GM12865 (cell line): ENCODE measurements around the gene GADD45GIP1.

ENCODE experiments used
- DNase-seq: peaks from one replicate; pipeline ENCODE4 v3.0.0; 2010; ENCODE audit warnings: low read depth
- H3K4me3 ChIP-seq: 2 replicates; pipeline ENCODE4 v1.5.1; 2011; ENCODE audit warnings: mild to moderate bottlenecking, low read depth, low read length, control low read depth
- TF ChIP-seq, protein P1 (sequence below): IDR thresholded peaks from 2 replicates; pipeline ENCODE4 v1.5.1; 2011; ENCODE audit warnings: low read length, control low read depth, low read depth, inconsistent platforms; ENCODE audit not compliant: insufficient read depth; ENCODE audit errors: missing control alignments

The GADD45GIP1 gene

DNA sequence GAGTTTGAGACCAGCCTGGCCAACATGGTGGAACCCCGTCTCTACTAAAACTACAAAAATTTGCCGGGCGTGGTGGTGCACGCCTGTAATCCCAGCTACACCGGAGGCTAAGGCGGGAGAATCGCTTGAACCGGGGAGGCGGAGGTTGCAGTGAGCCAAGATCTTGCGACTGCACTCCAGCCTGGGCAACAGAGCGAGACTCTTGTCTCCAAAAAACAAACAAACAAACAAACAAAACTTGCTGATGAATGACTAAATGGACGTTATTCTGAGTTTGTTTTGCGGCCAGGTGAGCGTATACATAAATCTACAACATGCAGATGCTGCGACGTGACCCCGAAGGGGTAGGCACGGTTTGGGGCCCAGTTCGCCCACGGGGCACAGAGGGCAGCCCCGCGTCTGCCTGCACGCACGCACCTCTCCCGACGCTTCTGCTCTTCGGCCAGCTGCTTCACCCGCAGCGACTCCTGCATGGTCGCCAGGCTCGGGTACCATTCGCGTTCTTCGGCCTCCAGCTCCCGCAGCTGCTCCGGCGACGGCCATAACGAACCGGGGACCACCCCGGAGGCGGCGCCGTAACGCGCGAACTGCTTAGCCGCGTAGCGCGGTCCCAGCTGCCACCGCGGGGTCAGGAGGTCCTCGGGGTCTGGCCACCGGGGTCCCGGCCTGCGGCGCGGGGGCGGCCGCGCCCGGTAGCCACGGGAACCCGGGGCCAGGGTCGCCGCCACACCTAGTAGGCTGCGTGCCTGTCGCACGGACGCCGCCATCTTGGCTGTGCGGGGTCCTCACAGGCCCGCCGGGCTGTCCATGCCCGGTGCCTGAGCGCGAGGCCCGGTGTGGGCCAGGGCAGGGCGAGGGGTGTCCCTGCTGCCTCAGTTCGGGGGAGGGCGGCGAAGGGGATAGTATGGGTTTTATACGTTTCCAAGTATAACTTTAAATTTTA, at the start of gene GADD45GIP1:
GADD45GIP1 (minus strand) TSS at position 778 of the 943 bp plus-strand sequence; CDS start at position 767, 11 bp downstream.
- DNase-seq, result peak; percentile 92
- H3K4me3 ChIP-seq, result peak within 1 kb of the TSS; percentile 82
- TF ChIP-seq, protein P1, sequence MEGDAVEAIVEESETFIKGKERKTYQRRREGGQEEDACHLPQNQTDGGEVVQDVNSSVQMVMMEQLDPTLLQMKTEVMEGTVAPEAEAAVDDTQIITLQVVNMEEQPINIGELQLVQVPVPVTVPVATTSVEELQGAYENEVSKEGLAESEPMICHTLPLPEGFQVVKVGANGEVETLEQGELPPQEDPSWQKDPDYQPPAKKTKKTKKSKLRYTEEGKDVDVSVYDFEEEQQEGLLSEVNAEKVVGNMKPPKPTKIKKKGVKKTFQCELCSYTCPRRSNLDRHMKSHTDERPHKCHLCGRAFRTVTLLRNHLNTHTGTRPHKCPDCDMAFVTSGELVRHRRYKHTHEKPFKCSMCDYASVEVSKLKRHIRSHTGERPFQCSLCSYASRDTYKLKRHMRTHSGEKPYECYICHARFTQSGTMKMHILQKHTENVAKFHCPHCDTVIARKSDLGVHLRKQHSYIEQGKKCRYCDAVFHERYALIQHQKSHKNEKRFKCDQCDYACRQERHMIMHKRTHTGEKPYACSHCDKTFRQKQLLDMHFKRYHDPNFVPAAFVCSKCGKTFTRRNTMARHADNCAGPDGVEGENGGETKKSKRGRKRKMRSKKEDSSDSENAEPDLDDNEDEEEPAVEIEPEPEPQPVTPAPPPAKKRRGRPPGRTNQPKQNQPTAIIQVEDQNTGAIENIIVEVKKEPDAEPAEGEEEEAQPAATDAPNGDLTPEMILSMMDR, result no peak

DNA sequence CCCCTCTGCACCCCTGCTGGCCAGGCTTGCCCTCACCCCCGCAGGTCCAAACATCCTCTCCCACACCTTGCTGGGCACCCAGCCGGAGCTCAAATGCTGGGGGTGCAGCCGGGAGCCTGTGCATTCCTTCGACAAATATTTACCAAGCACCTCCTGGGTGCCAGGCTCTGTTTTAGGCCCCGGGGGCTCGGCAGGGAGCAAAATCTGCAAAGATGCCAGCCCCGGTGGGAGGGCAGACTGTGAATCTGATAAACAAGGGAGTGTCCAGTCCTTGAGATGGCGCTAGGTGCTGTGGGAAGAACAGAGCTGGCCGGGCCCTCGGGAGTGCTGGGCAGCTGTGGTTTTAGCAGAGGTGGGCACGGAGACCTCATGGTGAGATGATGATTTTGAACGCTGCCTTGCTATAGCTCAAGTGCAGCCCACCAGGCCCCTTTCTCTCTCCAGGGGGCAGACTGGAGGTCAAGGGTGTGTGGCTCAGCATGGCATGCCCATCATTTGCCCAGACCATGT, 48.9 kb upstream of the GADD45GIP1 start:
- DNase-seq, result no peak
- H3K4me3 ChIP-seq, result no peak overlapping the region
- TF ChIP-seq, protein P1, result no peak

DNA sequence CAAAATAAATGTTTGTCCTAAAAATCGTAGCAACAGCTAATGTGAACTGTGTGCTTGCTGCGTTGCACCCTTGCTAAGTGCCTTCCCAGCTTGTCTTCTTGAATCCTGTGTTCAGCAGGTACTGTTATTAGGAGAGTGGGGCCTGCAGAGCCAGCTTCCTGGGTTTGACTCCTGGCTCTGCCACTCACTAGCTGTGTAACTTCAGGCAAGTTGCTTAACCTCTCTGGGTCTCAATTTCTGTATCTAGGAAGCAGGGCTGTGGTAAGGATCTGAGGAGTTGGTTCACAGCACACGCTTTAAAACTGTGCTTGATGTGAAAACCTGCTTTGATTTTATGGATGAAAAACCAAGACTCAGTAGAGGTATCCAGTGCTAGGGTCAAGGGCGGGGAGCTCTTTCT, 48.2 kb upstream of the GADD45GIP1 start:
- TF ChIP-seq, protein P1, result no peak
- DNase-seq, result no peak
- H3K4me3 ChIP-seq, result no peak overlapping the region

DNA sequence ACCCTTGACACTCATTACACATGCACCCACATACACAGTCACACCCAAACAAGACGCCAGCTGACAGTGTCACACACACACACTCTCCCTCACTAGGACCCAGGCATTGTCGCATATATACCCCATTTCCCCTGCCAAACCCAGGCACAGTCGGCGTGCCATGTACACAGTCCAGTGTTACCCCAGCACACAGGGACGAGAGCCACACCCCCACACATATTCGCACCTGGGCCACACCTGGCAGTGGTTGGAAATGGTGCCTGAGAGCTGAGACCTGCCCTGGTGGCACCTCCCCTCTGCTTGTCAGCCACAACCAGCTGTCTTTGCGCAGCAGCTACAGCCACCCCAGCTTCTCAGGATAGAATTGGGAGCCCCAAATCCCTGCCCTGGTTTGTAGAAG, 47.2 kb upstream of the GADD45GIP1 start:
- no peak for DNase-seq
- H3K4me3 ChIP-seq, result no peak overlapping the region
- TF ChIP-seq, protein P1, result no peak

DNA sequence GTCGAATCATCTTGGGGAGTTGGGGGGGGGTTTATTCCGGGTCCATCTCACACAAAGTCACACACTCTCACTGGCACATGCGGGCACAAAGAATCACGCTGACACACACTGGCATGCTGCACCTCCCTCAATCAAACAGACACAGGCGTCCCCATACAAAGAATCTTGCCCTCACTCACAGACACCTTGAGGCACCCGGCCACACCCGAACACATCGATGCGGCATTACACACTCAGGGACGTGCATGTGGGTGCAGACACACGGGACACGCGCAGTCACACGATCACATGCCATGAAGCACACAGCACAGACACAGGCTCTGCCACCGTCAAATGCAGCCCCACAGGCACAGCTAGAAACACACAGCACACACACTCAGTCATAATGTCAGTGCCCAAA, 46.1 kb upstream of the GADD45GIP1 start:
- TF ChIP-seq, protein P1, result no peak
- H3K4me3 ChIP-seq, result no peak overlapping the region
- DNase-seq, result no peak

DNA sequence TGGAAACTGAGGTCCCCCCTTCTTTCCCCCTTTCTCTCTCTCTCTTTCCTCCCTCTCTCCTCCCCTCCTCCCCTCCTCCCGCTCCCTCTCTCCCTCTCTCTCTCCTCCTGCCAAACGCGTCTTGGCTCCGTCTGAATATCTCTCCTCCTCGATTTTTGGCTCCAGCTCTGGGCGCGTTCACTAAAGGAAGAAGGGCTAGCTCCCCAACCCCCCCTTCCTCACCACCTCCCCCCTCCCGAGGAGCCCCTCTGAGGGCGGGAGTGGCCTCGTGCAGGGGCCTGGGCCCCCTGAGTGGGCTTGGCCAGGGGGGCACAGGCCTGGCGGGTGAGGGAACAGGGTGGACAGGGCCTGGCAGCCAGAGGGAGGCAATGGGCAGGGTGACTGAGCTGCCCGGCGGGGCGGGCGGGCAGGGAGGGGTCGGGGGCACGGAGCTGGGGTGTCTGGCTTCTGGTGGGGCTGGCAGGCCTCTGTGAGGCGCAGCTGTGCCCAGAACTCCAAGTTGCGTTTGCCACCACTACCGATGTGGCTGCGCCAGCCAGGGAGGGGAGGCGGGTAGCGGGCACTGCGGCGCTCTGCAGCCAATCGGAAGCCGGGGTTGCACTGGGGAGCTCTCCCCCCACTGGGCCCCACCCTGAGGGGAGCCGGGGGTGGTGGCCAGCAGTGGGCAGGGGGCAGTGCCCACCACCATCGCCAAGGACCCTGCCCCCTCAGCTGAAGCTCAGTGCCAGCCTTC, 45.3 kb upstream of the GADD45GIP1 start:
- no peak for DNase-seq
- no peak overlapping the region for H3K4me3 ChIP-seq
- TF ChIP-seq, protein P1, result no peak
